ENCODE measurements around the gene C10orf95.

- TF ChIP-seq POLR2A (IDR thresholded peaks at IDR 0.05) (no peak), CTCF (IDR thresholded peaks at IDR 0.05) (no peak), EP300 (IDR thresholded peaks at IDR 0.05) (no peak)
Measured at GRCh38 chr10:102479651-102480050, 28.3 kb upstream of the C10orf95 start.
